Panc1 (cell line): ENCODE measurements around the gene SAMD11.

Experiments
- POLR2AphosphoS5 ChIP-seq: IDR thresholded peaks from 2 replicates; pipeline ENCODE4 v1.6.1; 2012; ENCODE audit warnings: mild to moderate bottlenecking, low read depth, low read length, moderate library complexity
- TCF7L2 ChIP-seq: IDR thresholded peaks from 2 replicates; pipeline ENCODE4 v1.6.1; 2011; ENCODE audit warnings: mild to moderate bottlenecking, low read depth, low read length, inconsistent platforms
- TF ChIP-seq, protein P1 (sequence below): fragments of 450-650 bp; IDR thresholded peaks from 2 replicates; pipeline ENCODE4 v1.5.1; 2017; ENCODE audit warnings: mild to moderate bottlenecking

DNA sequence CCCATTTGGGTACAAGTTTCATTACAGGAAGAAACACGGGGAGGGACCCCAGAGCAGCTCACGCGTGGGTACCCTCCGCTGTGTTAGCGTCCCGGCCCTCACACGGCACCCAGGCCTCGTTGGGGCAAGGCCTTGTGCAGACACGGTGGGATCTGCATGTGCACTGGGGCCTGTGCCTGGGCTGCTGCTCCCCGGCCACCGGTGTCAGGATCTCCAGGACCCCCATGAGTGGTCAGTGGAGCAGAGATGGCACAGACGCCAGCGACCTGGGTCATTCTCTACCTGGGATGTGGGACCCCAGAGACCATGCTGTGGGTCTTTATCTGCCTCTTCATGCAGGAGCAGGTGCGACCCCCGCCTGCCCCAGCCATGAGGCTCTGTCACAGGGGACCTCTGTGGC, 5.4 kb upstream of the SAMD11 start:
- TF ChIP-seq, protein P1, sequence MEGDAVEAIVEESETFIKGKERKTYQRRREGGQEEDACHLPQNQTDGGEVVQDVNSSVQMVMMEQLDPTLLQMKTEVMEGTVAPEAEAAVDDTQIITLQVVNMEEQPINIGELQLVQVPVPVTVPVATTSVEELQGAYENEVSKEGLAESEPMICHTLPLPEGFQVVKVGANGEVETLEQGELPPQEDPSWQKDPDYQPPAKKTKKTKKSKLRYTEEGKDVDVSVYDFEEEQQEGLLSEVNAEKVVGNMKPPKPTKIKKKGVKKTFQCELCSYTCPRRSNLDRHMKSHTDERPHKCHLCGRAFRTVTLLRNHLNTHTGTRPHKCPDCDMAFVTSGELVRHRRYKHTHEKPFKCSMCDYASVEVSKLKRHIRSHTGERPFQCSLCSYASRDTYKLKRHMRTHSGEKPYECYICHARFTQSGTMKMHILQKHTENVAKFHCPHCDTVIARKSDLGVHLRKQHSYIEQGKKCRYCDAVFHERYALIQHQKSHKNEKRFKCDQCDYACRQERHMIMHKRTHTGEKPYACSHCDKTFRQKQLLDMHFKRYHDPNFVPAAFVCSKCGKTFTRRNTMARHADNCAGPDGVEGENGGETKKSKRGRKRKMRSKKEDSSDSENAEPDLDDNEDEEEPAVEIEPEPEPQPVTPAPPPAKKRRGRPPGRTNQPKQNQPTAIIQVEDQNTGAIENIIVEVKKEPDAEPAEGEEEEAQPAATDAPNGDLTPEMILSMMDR, result no peak
- TF ChIP-seq TCF7L2 (no peak), POLR2AphosphoS5 (0 out of 2 replicates have a peak, but pooled peaks have one; percentile 30)
